ENCODE data around the gene SERPING1.

SERPING1 gene

DNA sequence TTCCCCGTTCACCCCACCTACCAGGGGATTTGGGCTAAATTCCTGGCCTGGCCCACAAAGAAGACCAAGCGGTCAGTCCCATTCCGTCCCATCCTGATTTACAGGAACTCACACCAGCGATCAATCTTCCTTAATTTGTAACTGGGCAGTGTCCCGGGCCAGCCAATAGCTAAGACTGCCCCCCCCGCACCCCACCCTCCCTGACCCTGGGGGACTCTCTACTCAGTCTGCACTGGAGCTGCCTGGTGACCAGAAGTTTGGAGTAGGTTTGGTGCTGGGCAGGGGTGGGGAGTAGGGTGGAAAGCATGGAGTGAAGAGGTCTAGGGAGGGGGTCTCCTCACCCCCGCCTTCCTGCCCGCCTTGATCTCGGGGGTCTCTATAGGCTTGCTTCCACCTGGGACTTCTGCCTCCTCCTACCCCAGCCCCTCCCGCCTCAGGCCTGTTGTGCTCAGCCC is at the start of gene SERPING1:
Gene SERPING1 (plus strand): TSS at position 225 of the 455 bp plus-strand sequence. CDS start 586 bp downstream, outside the sequence.
- no peak for DNase-seq (ENCODE audit: low read depth)
- H3K4me3 ChIP-seq (ENCODE audit: low read depth, low read length), result no peak within 1 kb of the TSS
- TF ChIP-seq, protein P1, sequence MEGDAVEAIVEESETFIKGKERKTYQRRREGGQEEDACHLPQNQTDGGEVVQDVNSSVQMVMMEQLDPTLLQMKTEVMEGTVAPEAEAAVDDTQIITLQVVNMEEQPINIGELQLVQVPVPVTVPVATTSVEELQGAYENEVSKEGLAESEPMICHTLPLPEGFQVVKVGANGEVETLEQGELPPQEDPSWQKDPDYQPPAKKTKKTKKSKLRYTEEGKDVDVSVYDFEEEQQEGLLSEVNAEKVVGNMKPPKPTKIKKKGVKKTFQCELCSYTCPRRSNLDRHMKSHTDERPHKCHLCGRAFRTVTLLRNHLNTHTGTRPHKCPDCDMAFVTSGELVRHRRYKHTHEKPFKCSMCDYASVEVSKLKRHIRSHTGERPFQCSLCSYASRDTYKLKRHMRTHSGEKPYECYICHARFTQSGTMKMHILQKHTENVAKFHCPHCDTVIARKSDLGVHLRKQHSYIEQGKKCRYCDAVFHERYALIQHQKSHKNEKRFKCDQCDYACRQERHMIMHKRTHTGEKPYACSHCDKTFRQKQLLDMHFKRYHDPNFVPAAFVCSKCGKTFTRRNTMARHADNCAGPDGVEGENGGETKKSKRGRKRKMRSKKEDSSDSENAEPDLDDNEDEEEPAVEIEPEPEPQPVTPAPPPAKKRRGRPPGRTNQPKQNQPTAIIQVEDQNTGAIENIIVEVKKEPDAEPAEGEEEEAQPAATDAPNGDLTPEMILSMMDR (IDR thresholded peaks at IDR 0.05; ENCODE audit: control insufficient read depth, extremely low read depth, insufficient read depth), result no peak

DNA sequence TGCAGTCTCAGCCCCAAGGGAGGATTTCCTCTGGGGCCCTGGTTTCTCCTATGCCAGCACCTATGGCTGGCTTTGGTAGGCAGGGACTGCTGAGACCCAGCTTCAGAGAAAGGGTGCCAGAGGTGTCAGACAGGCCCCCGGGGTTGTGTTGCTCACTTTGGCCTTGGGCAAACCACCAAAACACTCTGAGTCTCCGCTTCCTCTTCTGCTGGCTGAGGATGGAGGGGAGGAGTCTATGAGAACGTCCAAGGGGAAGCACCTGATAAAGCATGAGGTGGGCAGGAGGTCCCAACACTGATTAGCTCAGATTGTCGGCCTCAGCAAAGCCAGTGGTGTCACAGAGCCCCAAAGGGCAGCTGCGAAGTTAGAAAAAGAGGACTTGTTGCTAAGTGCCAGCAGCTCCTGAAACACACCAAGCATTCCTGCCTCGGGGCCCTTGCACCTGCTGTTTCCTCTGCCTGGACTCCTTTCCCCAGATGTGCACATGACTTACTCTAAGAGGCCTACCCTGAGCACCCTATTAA is 49.6 kb upstream of the SERPING1 start:
- TF ChIP-seq, protein P1 (IDR thresholded peaks at IDR 0.05; ENCODE audit: control insufficient read depth, extremely low read depth, insufficient read depth), result no peak
- DNase-seq (ENCODE audit: low read depth), result no peak
- H3K4me3 ChIP-seq (ENCODE audit: low read depth, low read length), result no peak overlapping the region

DNA sequence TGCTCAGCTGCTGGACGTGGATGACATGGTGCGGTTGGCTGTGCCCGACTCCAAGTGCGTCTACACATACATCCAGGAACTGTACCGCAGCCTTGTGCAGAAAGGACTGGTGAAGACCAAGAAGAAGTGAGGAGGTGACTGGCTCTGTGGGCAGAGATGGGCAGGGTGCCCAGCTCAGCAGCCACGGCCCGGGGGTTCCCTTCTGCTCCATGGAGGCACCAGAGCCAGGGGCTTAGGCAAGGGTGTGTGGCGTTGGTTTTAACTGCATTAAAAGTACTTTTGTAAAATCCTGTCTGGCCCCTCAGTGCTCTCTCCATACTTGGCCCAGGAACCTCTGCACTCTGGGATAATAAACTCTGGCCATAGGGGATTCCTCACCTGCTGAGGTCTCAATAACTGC is 47.5 kb upstream of the SERPING1 start:
- H3K4me3 ChIP-seq (ENCODE audit: low read depth, low read length), result no peak overlapping the region
- DNase-seq (ENCODE audit: low read depth), result no peak
- TF ChIP-seq, protein P1 (IDR thresholded peaks at IDR 0.05; ENCODE audit: control insufficient read depth, extremely low read depth, insufficient read depth), result no peak

DNA sequence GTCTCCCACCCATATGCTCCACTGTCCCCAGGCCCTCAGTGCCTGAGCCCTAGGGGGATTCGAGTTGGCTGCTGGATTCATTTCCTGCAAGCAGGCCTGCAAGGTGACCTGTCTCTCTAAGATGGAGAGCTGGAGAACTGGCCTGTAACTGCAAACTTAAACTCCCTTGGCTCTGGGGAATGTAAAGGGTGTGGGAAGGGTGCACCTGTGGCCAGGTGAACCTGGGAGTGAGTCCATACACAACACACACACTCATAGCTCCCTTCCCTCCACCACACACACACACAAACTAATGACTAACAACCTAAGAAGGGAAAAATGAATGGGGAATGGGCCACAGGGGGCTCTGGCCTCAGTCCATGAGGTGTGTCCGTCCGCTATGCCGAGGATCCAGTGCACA is 45.5 kb upstream of the SERPING1 start:
- no peak overlapping the region for H3K4me3 ChIP-seq (ENCODE audit: low read depth, low read length)
- DNase-seq (ENCODE audit: low read depth), result no peak
- TF ChIP-seq, protein P1 (IDR thresholded peaks at IDR 0.05; ENCODE audit: control insufficient read depth, extremely low read depth, insufficient read depth), result no peak

DNA sequence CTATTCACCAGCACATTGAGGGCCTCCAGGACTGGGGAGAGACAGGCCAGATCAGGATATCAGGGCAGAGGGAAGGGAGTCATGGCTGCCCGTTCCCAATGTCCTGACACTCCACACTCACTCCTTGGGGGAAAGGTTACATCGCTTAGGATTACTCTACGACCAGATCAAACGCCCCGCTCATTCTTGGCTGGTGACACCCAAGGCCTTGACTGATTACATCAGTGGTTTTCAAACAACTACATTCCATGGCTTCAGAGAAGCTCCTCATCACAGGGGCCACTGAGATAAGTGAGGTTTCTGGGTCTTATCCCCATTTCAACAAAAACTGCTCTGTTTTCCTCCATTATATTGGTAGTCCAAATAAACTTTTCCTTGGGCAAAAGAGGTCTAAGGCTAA is 45.0 kb upstream of the SERPING1 start:
- TF ChIP-seq, protein P1 (IDR thresholded peaks at IDR 0.05; ENCODE audit: control insufficient read depth, extremely low read depth, insufficient read depth), result no peak
- no peak for DNase-seq (ENCODE audit: low read depth)
- H3K4me3 ChIP-seq (ENCODE audit: low read depth, low read length), result no peak overlapping the region

DNA sequence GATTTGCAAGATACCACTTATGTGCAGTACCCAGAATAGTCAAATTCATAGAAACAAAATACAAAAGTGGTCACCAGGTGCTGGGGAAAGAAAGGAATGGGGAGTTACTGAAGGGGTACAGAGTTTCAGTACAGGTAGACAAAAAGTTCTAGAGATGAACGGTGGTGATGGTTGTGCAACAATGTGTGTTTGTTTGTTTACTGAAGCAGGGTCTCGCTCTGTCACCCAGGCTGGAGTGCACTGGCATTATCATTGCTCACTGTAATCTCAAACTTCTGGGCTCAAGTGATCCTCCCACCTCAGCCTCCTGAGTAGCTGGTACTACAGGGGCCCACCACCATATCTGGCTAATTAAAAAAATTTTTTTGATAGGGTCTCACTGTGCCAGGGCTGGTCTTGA is 42.1 kb upstream of the SERPING1 start:
- no peak for DNase-seq (ENCODE audit: low read depth)
- TF ChIP-seq, protein P1 (IDR thresholded peaks at IDR 0.05; ENCODE audit: control insufficient read depth, extremely low read depth, insufficient read depth), result no peak
- no peak overlapping the region for H3K4me3 ChIP-seq (ENCODE audit: low read depth, low read length)

DNA sequence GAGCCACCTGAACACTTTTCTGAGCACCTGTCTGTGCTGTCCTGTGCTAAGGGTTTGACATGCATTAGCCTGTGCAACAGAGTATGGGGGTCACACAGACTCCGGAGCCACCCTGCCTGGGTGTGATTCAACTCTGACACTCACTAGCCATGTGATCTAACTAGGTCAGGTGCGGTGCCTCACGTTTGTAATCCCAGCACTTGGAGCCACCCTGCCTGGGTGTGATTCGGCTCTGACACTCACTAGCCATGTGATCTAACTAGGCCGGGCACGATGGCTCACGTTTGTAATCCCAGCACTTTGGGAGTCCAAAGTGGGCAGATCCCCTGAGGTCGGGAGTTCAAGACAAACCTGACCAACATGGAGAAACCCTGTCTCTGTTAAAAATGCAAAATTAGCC is 41.4 kb upstream of the SERPING1 start:
- H3K4me3 ChIP-seq (ENCODE audit: low read depth, low read length), result no peak overlapping the region
- DNase-seq (ENCODE audit: low read depth), result no peak
- TF ChIP-seq, protein P1 (IDR thresholded peaks at IDR 0.05; ENCODE audit: control insufficient read depth, extremely low read depth, insufficient read depth), result no peak

Data from LNCaP clone FGC (cell line).